ENCODE results near the gene OTUD3. TPM values are rescaled to one million over a fixed set of nuclear protein-coding genes. Genes with fewer than 3 reads are reported as not detected.
"Not testable (repeated sequence)": the region's sequence is repeated elsewhere in the genome, so short reads cannot be mapped to it uniquely, and the experiment has no call there.

The OTUD3 gene
- total RNA-seq, 1 donor from 2014 or later = 11.5 TPM

DNA sequence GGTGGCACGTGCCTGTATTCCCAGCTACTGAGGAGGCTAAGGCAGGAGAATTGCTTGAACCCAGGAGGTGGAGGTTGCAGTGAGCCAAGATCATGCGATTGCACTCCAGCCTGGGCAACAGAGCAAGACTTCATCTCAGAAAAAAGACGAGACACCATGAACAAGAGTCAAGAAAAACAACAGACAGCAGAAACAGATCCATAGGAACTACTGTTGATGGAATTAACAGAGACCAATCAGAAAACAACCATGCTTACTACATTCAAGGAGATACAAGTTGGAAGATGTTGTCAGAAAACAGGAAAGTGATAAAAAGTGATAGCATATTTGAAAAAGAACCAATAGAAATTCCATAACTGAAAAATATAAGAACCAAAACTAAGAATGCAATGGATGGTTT lies 19.3 kb upstream of the OTUD3 start:
- TF ChIP-seq, protein P1, sequence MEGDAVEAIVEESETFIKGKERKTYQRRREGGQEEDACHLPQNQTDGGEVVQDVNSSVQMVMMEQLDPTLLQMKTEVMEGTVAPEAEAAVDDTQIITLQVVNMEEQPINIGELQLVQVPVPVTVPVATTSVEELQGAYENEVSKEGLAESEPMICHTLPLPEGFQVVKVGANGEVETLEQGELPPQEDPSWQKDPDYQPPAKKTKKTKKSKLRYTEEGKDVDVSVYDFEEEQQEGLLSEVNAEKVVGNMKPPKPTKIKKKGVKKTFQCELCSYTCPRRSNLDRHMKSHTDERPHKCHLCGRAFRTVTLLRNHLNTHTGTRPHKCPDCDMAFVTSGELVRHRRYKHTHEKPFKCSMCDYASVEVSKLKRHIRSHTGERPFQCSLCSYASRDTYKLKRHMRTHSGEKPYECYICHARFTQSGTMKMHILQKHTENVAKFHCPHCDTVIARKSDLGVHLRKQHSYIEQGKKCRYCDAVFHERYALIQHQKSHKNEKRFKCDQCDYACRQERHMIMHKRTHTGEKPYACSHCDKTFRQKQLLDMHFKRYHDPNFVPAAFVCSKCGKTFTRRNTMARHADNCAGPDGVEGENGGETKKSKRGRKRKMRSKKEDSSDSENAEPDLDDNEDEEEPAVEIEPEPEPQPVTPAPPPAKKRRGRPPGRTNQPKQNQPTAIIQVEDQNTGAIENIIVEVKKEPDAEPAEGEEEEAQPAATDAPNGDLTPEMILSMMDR (IDR thresholded peaks at IDR 0.05) = no peak
- H3K4me3 ChIP-seq = no peak overlapping the region
- H3K9me3 ChIP-seq = no peaks in the 10 kb centered on the region
- H3K27me3 ChIP-seq (ENCODE audit: low read depth) = peaks cover 9% of the 10 kb centered on the region
- DNase-seq (no peak), ATAC-seq (no peak)
- H3K36me3 ChIP-seq = no peaks in the 10 kb centered on the region
- no peaks in the 10 kb centered on the region for H3K4me1 ChIP-seq
- no peak overlapping the region for H3K27ac ChIP-seq
- intact Hi-C loops (cut with DNase I) = no loop called here

DNA sequence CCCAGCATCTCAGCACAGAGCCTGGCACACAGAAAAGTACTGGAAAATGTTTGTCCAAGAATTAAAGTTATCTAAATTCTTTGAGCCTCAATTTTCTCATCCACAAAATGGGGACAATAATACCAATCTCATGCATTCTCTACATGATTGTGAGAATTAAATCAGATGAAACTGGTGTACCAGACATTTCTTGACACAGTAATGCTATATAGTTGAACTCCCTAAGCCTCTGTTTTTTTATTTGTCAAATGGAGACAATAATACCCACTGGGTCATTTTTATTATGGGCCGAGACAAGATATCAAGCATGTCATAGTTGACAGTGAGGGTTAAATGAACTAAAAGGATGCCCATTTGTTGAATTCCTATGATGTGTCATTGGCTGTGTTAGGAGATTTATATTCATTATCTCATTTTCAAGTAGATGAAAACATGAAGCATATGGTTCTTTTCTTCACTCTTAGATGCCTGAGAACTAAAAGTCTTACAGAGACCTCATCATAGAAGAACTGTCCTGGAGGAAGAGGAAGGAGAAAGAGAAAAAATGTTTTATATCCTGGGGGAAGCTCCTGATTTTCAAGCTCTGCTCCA lies 17.5 kb upstream of the OTUD3 start:
- TF ChIP-seq, protein P1 (IDR thresholded peaks at IDR 0.05) = no peak
- Histone ChIP-seq H3K4me3 (no peak overlapping the region), H3K4me1 (no peaks in the 10 kb centered on the region), H3K27ac (no peak overlapping the region), H3K9me3 (no peaks in the 10 kb centered on the region), H3K27me3 (ENCODE audit: low read depth) (peaks cover 22% of the 10 kb centered on the region), H3K36me3 (no peaks in the 10 kb centered on the region)
- no peak for ATAC-seq
- no peak for DNase-seq
- intact Hi-C loops (cut with DNase I) = no loop called here

DNA sequence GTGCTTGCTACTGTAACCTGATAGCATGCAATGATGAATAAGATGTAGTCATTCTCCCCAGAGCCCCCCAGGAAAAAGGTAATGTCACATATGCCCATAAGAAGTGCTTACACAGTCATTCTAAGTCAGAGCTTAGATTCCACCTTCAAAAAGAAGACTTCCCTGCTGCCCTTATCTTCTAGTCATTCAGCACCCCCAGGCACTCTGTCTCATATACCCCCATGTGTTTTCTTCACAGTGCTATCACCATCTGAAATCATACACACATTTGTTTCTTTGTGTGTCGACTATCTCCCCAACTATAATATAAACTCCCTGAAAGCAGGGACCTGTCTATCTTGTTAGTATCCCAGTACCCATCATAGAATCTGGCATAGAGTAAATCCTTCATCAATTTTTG lies 16.2 kb upstream of the OTUD3 start:
- H3K4me1 ChIP-seq = no peaks in the 10 kb centered on the region
- H3K36me3 ChIP-seq = no peaks in the 10 kb centered on the region
- ATAC-seq (no peak), DNase-seq (no peak)
- no peaks in the 10 kb centered on the region for H3K9me3 ChIP-seq
- TF ChIP-seq, protein P1 (IDR thresholded peaks at IDR 0.05) = no peak
- intact Hi-C loops (cut with DNase I) = no loop called here
- H3K27ac ChIP-seq = no peak overlapping the region
- peaks cover 22% of the 10 kb centered on the region for H3K27me3 ChIP-seq (ENCODE audit: low read depth)
- no peak overlapping the region for H3K4me3 ChIP-seq

DNA sequence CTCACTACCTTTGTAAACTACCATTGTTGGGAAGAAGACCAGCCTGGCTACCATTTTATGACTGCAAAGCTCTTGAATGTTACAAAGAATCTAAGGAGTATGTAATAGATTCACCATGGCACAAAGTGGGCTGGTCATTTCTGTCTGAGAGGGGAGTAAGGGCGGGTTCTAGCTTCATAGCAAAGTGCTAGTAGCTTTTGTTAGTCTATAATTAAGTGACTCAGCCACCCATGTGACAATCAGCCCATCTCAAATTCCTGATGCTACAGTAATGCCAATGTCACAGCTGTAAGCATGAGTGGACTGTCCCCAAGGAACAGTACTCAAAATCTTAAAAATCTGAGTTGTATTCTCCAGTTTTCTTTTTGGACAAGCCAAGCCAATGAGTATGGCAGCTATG lies 15.4 kb upstream of the OTUD3 start:
- intact Hi-C loops (cut with DNase I) = no loop called here
- H3K4me3 ChIP-seq = no peak overlapping the region
- no peak for DNase-seq
- ATAC-seq = no peak
- TF ChIP-seq, protein P1 (IDR thresholded peaks at IDR 0.05) = no peak
- H3K27ac ChIP-seq = no peak overlapping the region
- H3K4me1 ChIP-seq = no peaks in the 10 kb centered on the region
- no peaks in the 10 kb centered on the region for H3K9me3 ChIP-seq
- H3K27me3 ChIP-seq (ENCODE audit: low read depth) = peaks cover 22% of the 10 kb centered on the region
- no peaks in the 10 kb centered on the region for H3K36me3 ChIP-seq

DNA sequence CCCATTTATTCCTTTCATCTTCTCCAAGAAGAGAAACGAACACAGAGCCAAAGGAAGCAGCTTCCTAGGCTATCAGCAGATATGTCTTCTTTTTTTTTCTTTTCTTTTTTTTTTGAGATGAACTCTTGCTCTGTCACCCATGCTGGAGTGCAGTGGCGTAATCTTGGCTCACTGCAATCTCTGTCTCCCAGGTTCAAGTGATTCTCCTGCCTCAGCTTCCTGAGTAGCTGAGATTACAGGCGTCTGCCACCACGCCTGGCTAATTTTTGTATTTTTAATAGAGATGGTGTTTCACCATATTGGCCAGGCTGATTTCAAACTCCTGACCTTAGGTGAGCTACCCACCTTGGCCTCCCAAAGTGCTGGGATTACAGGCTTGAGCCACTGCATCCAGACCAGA lies 13.6 kb upstream of the OTUD3 start:
- DNase-seq; ATAC-seq; H3K36me3 ChIP-seq; H3K4me3 ChIP-seq; intact Hi-C loops (cut with DNase I); H3K9me3 ChIP-seq; H3K27ac ChIP-seq; H3K4me1 ChIP-seq: not testable (repeated sequence)
- H3K27me3 ChIP-seq (ENCODE audit: low read depth) = peaks cover 22% of the 10 kb centered on the region

DNA sequence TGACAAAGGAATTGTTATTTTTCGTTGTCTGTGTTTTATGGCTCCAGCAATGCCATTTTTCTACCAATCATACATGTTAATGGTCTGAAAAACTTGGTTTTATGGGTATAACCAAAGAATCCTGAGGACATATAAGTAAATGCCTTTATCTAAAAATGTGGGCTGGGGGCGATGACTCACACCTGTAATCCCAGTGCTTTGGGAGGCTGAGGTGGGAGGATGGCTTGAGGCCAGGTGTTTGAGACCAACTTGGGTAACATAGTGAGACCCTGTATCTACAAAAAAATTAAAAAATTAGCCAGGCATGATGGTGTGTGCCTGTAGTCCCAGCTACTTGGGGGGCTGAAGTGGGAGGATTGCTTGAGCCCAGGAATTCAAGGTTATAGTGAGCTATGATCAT lies 12.7 kb upstream of the OTUD3 start:
- ATAC-seq; H3K27ac ChIP-seq; H3K4me1 ChIP-seq; H3K9me3 ChIP-seq; H3K4me3 ChIP-seq; H3K36me3 ChIP-seq; DNase-seq; intact Hi-C loops (cut with DNase I): not testable (repeated sequence)
- peaks cover 22% of the 10 kb centered on the region for H3K27me3 ChIP-seq (ENCODE audit: low read depth)

DNA sequence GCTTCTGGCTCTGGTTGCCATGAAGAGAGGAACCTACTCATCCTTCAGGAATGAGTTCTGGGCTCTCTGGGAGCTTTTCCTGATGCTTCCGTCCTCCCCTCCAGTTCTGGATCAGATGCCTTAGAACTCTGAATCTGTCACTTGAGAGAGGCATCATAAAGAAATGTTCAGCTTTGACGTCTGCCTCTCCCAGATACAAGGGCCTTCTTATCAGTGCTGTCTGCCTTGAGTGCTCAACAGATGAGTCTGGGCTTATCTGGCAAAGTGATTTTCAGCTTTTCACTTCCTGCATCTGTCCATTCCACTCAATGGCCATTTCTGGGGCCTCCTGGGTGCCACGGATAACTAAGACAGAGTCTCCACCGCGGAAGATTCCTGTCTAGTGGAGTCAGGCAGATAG lies 12.3 kb upstream of the OTUD3 start:
- intact Hi-C loops (cut with DNase I) = no loop called here
- Histone ChIP-seq H3K36me3 (no peaks in the 10 kb centered on the region), H3K9me3 (no peaks in the 10 kb centered on the region), H3K4me1 (no peaks in the 10 kb centered on the region), H3K27me3 (ENCODE audit: low read depth) (peaks cover 26% of the 10 kb centered on the region), H3K27ac (no peak overlapping the region), H3K4me3 (no peak overlapping the region)
- DNase-seq (no peak), ATAC-seq (no peak)
- TF ChIP-seq, protein P1 (IDR thresholded peaks at IDR 0.05) = no peak
